HL-60 (cell line): ENCODE measurements around the gene PPA1.

Experiments
- GABPA ChIP-seq: IDR thresholded peaks from 2 replicates; pipeline ENCODE4 v1.6.1; 2012; ENCODE audit warnings: low read depth
- POLR2AphosphoS5 ChIP-seq: IDR thresholded peaks from 2 replicates; pipeline ENCODE4 v1.6.1; 2012; ENCODE audit warnings: low read depth
- SPI1 ChIP-seq: IDR thresholded peaks from 2 replicates; pipeline ENCODE4 v1.6.1; 2012; ENCODE audit warnings: low read depth, mild to moderate bottlenecking, borderline replicate concordance
- TF ChIP-seq, protein P1 (sequence below): IDR thresholded peaks from one replicate; pipeline ENCODE4 v1.5.1; 2011; ENCODE audit warnings: low read length, control low read depth, inconsistent platforms; ENCODE audit not compliant: insufficient read depth

DNA sequence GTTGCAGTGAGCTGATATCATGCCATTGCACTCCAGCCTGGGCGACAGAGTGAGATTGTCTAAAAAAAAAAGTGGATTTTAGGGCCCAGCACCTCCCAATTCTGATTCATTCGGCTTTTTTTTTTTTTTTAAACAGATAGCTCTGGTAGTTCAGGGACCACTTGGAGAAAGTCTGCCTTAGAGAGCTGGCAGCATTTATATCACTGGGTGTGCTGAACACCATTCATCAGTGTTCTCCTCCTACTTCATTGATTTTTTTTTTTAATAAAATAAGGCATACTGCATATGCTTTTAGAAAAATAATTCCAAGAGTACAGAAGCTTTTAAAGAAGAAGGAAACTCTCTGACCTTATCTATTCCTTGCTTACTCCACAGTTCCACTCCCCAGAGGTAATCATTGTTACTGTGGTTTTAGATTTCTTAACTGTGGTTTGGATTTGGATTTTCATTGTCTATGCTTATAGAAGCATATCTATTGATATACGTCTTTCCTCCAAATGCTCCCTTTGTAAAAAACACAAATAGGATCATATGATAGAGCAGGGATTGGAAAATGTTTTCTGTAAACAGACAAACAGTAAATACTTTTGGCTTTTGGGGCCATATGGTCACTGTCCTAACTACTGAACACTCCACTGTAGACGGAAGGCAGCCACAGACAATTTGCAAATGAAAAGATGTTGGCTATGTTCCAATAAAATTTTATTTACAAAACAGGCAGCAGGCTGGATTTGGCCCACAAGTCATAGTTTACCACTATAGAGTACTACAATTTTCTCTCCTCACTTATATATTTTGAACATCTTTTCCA lies 41.9 kb downstream of the PPA1 start:
- TF ChIP-seq, protein P1, sequence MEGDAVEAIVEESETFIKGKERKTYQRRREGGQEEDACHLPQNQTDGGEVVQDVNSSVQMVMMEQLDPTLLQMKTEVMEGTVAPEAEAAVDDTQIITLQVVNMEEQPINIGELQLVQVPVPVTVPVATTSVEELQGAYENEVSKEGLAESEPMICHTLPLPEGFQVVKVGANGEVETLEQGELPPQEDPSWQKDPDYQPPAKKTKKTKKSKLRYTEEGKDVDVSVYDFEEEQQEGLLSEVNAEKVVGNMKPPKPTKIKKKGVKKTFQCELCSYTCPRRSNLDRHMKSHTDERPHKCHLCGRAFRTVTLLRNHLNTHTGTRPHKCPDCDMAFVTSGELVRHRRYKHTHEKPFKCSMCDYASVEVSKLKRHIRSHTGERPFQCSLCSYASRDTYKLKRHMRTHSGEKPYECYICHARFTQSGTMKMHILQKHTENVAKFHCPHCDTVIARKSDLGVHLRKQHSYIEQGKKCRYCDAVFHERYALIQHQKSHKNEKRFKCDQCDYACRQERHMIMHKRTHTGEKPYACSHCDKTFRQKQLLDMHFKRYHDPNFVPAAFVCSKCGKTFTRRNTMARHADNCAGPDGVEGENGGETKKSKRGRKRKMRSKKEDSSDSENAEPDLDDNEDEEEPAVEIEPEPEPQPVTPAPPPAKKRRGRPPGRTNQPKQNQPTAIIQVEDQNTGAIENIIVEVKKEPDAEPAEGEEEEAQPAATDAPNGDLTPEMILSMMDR, result no peak
- no peak for TF ChIP-seq GABPA
- TF ChIP-seq POLR2AphosphoS5, result no peak
- TF ChIP-seq SPI1, result no peak
